Measurements from ENCODE around the gene NEK5.
A peak's percentile ranks its signal among the peaks of the same experiment; 100 is the strongest.

NEK5 gene

GRCh38 chr13:52158629-52159158, 29.8 kb upstream of the NEK5 start:
- peak overlapping the region; percentile 56; the same call in 1 of the 2 replicates for H3K27ac ChIP-seq (ENCODE audit: extremely low read depth, low read depth, low read length)
- peak overlapping the region; percentile 66 for H3K4me3 ChIP-seq (ENCODE audit: low read depth, low read length)
- ChIA-PET POLR2A (interaction anchor here (1.9 kb wide), 1 partner anchor 35 kb away, joined by 7 read pairs; no protein-coding TSS in a partner anchor), CTCF (no interaction called here)
- H3K4me1 ChIP-seq (ENCODE audit: control insufficient read depth, insufficient read depth, low read length) = peaks cover 7% of the 10 kb centered on the region; the same call in 1 of the 2 replicates
- no peak for TF ChIP-seq ZNF837 (tag by site-specific recombination; IDR thresholded peaks at IDR 0.05)
- no peak for TF ChIP-seq ZNF37A (tag by site-specific recombination; IDR thresholded peaks at IDR 0.05)
- no peak for TF ChIP-seq SALL2 (tag by site-specific recombination; IDR thresholded peaks at IDR 0.05; ENCODE audit: borderline replicate concordance)
- peak; percentile 67; the same call in 1 of the 2 replicates for TF ChIP-seq PRDM4 (tag by site-specific recombination; IDR thresholded peaks at IDR 0.05)
- no peak for TF ChIP-seq ZNF501 (tag by site-specific recombination; IDR thresholded peaks at IDR 0.05)
- H3K9me3 ChIP-seq (ENCODE audit: control insufficient read depth, insufficient read depth, low read depth, low read length) = no peaks in the 10 kb centered on the region
- H3K36me3 ChIP-seq (ENCODE audit: control insufficient read depth in 2 of 2, insufficient read depth in 1 of 2, low read length in 2 of 2) = no peaks in the 10 kb centered on the region; a peak in 1 of 3 replicates

DNA sequence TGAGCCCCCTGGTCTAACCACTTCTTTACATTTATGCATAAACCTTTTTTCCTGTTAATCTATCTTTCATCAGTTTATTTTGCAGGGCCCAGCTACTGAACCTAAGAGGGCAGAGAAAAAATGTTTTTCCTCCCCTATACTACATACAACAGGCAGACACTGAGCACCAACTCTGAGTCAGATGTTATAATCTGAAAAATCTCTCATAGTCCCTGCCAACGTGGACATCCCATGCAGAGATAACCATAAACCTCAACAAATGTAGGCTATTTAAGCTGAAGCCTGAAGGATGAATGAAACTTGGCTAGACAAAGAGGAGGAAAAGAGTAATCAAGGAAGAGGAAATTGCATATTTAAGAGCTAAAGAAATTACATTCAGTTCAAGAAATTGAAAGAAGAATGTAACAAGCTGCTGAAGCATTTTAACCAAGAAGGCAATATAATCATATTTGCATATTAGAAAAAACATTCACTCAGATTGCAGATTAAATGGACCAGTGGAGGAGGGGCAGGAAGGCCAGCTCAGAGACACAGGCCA, 27.9 kb upstream of the NEK5 start:
- Histone ChIP-seq H3K9me3 (ENCODE audit: control insufficient read depth, insufficient read depth, low read depth, low read length) (no peaks in the 10 kb centered on the region), H3K27ac (ENCODE audit: extremely low read depth, low read depth, low read length) (no peak overlapping the region), H3K4me3 (ENCODE audit: low read depth, low read length) (no peak overlapping the region), H3K4me1 (ENCODE audit: control insufficient read depth, insufficient read depth, low read length) (0 out of 2 replicates have a peak, but pooled peaks cover under 1% of the 10 kb centered on the region), H3K36me3 (ENCODE audit: control insufficient read depth in 2 of 2, insufficient read depth in 1 of 2, low read length in 2 of 2) (peaks cover 0 to under 1% of the 10 kb centered on the region in 2 experiments; a peak in 2 of 3 replicates)
- ChIA-PET CTCF (interaction anchor here (0.7 to 1.3 kb wide), 3 partner anchors 294 to 1191 kb away, joined by 4 to 7 read pairs (median 6); partner anchors contain the start of gene VPS36), POLR2A (no interaction called here)
- TF ChIP-seq SCRT1 (tag by site-specific recombination; IDR thresholded peaks at IDR 0.05; ENCODE audit: borderline replicate concordance) (peak; percentile 38; the same call in 1 of the 2 replicates), SCRT2 (tag by site-specific recombination; IDR thresholded peaks at IDR 0.05) (peak; percentile 83), GLIS1 (tag by site-specific recombination; IDR thresholded peaks at IDR 0.05) (peak; percentile 38; the same call in 1 of the 2 replicates), ZNF335 (tag by site-specific recombination; conservative IDR thresholded peaks at IDR 0.05) (no peak)

DNA sequence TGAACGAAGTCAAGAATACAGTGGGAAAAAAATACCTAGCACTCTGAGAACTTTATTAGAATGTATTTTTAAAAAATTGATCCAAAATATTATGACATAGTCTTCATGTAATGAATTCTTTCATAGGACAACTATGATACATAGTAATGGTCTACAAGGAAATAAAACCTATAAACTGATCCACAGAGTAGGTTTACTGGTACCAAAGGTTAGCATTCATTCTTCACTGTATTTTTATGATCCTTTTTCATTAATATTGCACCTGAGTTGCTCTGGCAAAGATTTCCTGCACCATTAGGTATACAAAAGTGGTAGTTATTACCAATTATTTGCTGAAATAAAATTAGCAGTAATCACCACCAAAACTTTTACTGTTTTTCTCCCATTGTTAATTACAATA, 26.3 kb upstream of the NEK5 start:
- CTCF ChIA-PET = no interaction called here
- TF ChIP-seq HOXC10 (CRISPR knock-in tag; IDR thresholded peaks at IDR 0.05) = no peak
- TF ChIP-seq ZNF76 (tag by site-specific recombination; IDR thresholded peaks at IDR 0.05; ENCODE audit: borderline replicate concordance, low read depth) = no peak
- no peak for TF ChIP-seq SP2 (tag by site-specific recombination; IDR thresholded peaks at IDR 0.05)
- TF ChIP-seq ZNF311 (tag by site-specific recombination; IDR thresholded peaks at IDR 0.05; ENCODE audit: borderline replicate concordance) = no peak
- no peak for TF ChIP-seq ZNF394 (tag by site-specific recombination; IDR thresholded peaks at IDR 0.05; ENCODE audit: borderline replicate concordance)
- TF ChIP-seq, protein P1, sequence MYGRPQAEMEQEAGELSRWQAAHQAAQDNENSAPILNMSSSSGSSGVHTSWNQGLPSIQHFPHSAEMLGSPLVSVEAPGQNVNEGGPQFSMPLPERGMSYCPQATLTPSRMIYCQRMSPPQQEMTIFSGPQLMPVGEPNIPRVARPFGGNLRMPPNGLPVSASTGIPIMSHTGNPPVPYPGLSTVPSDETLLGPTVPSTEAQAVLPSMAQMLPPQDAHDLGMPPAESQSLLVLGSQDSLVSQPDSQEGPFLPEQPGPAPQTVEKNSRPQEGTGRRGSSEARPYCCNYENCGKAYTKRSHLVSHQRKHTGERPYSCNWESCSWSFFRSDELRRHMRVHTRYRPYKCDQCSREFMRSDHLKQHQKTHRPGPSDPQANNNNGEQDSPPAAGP (tag by site-specific recombination; IDR thresholded peaks at IDR 0.05) = no peak
- TF ChIP-seq IKZF3 (tag by site-specific recombination; IDR thresholded peaks at IDR 0.05) = no peak
- no peak for TF ChIP-seq BCL6B (tag by site-specific recombination; IDR thresholded peaks at IDR 0.05)
- no peak for TF ChIP-seq PATZ1 (tag by site-specific recombination; IDR thresholded peaks at IDR 0.05)
- no peak for TF ChIP-seq ZNF514 (tag by site-specific recombination; IDR thresholded peaks at IDR 0.05)
- no peak for TF ChIP-seq ZXDB (tag by site-specific recombination; IDR thresholded peaks at IDR 0.05)
- TF ChIP-seq GLIS2 (tag by site-specific recombination; IDR thresholded peaks at IDR 0.05) = no peak
- TF ChIP-seq SALL2 (tag by site-specific recombination; IDR thresholded peaks at IDR 0.05; ENCODE audit: borderline replicate concordance) = no peak
- TF ChIP-seq, protein P2, sequence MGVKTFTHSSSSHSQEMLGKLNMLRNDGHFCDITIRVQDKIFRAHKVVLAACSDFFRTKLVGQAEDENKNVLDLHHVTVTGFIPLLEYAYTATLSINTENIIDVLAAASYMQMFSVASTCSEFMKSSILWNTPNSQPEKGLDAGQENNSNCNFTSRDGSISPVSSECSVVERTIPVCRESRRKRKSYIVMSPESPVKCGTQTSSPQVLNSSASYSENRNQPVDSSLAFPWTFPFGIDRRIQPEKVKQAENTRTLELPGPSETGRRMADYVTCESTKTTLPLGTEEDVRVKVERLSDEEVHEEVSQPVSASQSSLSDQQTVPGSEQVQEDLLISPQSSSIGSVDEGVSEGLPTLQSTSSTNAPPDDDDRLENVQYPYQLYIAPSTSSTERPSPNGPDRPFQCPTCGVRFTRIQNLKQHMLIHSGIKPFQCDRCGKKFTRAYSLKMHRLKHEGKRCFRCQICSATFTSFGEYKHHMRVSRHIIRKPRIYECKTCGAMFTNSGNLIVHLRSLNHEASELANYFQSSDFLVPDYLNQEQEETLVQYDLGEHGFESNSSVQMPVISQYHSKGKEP (tag by site-specific recombination; IDR thresholded peaks at IDR 0.05) = no peak

More for the DNA sequence above, 26.3 kb upstream of the NEK5 start:
- Histone ChIP-seq H3K4me1 (ENCODE audit: control insufficient read depth, insufficient read depth, low read length) (no peaks in the 10 kb centered on the region), H3K9me3 (ENCODE audit: control insufficient read depth, insufficient read depth, low read depth, low read length) (no peaks in the 10 kb centered on the region), H3K4me3 (ENCODE audit: low read depth, low read length) (no peak overlapping the region), H3K27ac (ENCODE audit: extremely low read depth, low read depth, low read length) (no peak overlapping the region), H3K36me3 (ENCODE audit: control insufficient read depth in 2 of 2, insufficient read depth in 1 of 2, low read length in 2 of 2) (peaks cover 0 to 12% of the 10 kb centered on the region in 2 experiments; a peak in 2 of 3 replicates)
- POLR2A ChIA-PET = no interaction called here
